K562 (cell line): ENCODE measurements around the gene UBE2D2. TPM values are rescaled to one million over a fixed set of nuclear protein-coding genes. Genes with fewer than 3 reads are reported as not detected.

ENCODE experiments used
- CC2D1A ChIP-seq: fragments of 450-650 bp; IDR thresholded peaks from 2 replicates; pipeline ENCODE4 v1.6.1; 2017; ENCODE audit warnings: mild to moderate bottlenecking
- HCFC1 ChIP-seq: IDR thresholded peaks from 2 replicates; pipeline ENCODE4 v1.6.1; 2012; ENCODE audit warnings: low read depth, low read length, improper control_type of control experiment
- NFIX ChIP-seq: fragments of 250-450 bp; sonication (Bioruptor Pico); IDR thresholded peaks from 2 replicates; pipeline ENCODE4 v1.4.0; 2020; ENCODE audit warnings: low read depth, mild to moderate bottlenecking, moderate library complexity
- NR2C1 ChIP-seq, 2 experiments: fragments of 450-650 bp; IDR thresholded peaks; 2 replicates each; pipeline ENCODE4 v1.6.1; 2017; ENCODE audit warnings: mild to moderate bottlenecking in 2 of 2, antibody characterized with exemption in 1 of 2, inconsistent platforms in 1 of 2, missing compliant biosample characterization in 1 of 2, missing genetic modification characterization in 1 of 2
- PTRF ChIP-seq: fragments of 450-650 bp; IDR thresholded peaks from 2 replicates; pipeline ENCODE4 v1.6.1; 2016; ENCODE audit warnings: mild to moderate bottlenecking, missing genetic modification characterization, missing compliant biosample characterization
- SMAD4 ChIP-seq: fragments of 250-450 bp; sonication (Bioruptor Pico); conservative IDR thresholded peaks from 2 replicates; pipeline ENCODE4 v1.8.0; 2021; ENCODE audit warnings: inconsistent platforms, mild to moderate bottlenecking, moderate library complexity
- TEAD2 ChIP-seq: fragments of 450-650 bp; IDR thresholded peaks from 2 replicates; pipeline ENCODE4 v1.6.1; 2016; ENCODE audit warnings: missing genetic modification characterization, control low read depth, missing compliant biosample characterization
- TFAM ChIP-seq: fragments of 250-450 bp; sonication (Bioruptor Pico); conservative IDR thresholded peaks from 2 replicates; pipeline ENCODE4 v1.5.0; 2021; ENCODE audit warnings: mild to moderate bottlenecking, moderate library complexity
- YY1 ChIP-seq, 3 experiments: IDR thresholded peaks; 2 replicates each; pipeline ENCODE4 v1.6.1; 2011; ENCODE audit warnings: low read length in 2 of 3, mild to moderate bottlenecking in 2 of 3, moderate library complexity in 2 of 3, borderline replicate concordance in 1 of 3, control low read depth in 1 of 3, low read depth in 1 of 3; ENCODE audit not compliant: insufficient read depth in 3 of 3, insufficient replicate concordance in 2 of 3, control insufficient read depth in 1 of 3, insufficient read length in 1 of 3; ENCODE audit errors: extremely low read depth in 1 of 3
- ZFP1 ChIP-seq: fragments of 450-650 bp; formaldehyde crosslinking; IDR thresholded peaks from 2 replicates; pipeline ENCODE4 v1.4.0; 2020; ENCODE audit warnings: mild to moderate bottlenecking, mixed read lengths
- ZNF143 ChIP-seq: sonication (generic); formaldehyde crosslinking; IDR thresholded peaks from 2 replicates; pipeline ENCODE4 v1.9.0; 2022; ENCODE audit warnings: mild to moderate bottlenecking, missing genetic modification reagents
- ZNF224 ChIP-seq: sonication (generic); formaldehyde crosslinking; IDR thresholded peaks from 2 replicates; pipeline ENCODE4 v1.8.0; 2022; ENCODE audit warnings: mild to moderate bottlenecking, missing genetic modification reagents
- ZNF644 ChIP-seq: fragments of 200-800 bp; sonication (Bioruptor generic); IDR thresholded peaks from 2 replicates; pipeline ENCODE4 v1.6.1; 2016; ENCODE audit warnings: low read depth, missing genetic modification characterization, missing compliant biosample characterization
- polyA plus RNA-seq, 8 experiments: library from polyadenylated mRNA; depleted of rRNA in 4 of 8; stranded (reverse) in 5 of 8; unstranded in 3 of 8; fragments of >200 nt; fragmentation: Nextera tagmentation in 2 of 8; fragmentation: Illumina TruSeq in 1 of 8; extraction: Ambion mirVana in 2 of 8; extraction: Trizol in 1 of 8; gene quantifications; 2 replicates each; pipeline versions ENCODE4 v1.2.1 to v1.2.3, GENCODE V29; 2011 to 2014; ENCODE audit warnings: inconsistent platforms in 1 of 8, missing spikeins in 1 of 8
- total RNA-seq, 7 experiments: library from RNA; depleted of rRNA in 6 of 7; stranded (reverse); fragments of >200 nt in 6 of 7; fragmentation: Illumina TruSeq in 2 of 7; extraction: Trizol in 2 of 7; gene quantifications; 2 replicates each; pipeline versions ENCODE4 v1.2.1 to v1.2.3, GENCODE V29; 2011 to 2021; ENCODE audit warnings: low replicate concordance in 1 of 7
- TF ChIP-seq, protein P1 (sequence below): sonication (generic); formaldehyde crosslinking; IDR thresholded peaks from 2 replicates; pipeline ENCODE4 v1.8.1; 2023; ENCODE audit warnings: mild to moderate bottlenecking, missing genetic modification reagents, moderate library complexity
- TF ChIP-seq, protein P2 (sequence below): IDR thresholded peaks from 3 replicates; pipeline ENCODE4 v1.6.1; 2011; ENCODE audit warnings: borderline replicate concordance, mild to moderate bottlenecking, moderate library complexity; ENCODE audit not compliant: insufficient read length; ENCODE audit errors: extremely low read depth
- TF ChIP-seq, protein P3 (sequence below): fragments of 250-450 bp; sonication (Bioruptor Pico); IDR thresholded peaks from 2 replicates; pipeline ENCODE4 v1.5.0; 2022; ENCODE audit warnings: mild to moderate bottlenecking
- TF ChIP-seq, protein P4 (sequence below): sonication (generic); formaldehyde crosslinking; IDR thresholded peaks from 2 replicates; pipeline ENCODE4 v1.8.0; 2022; ENCODE audit warnings: mild to moderate bottlenecking, missing genetic modification reagents, borderline replicate concordance

UBE2D2 gene
- total and polyA plus RNA-seq, 9 of the 15 experiments (the other 6 are each of a cell fraction or from before 2014, with no cell fraction given) = 53.6 to 198 (median 122) TPM

DNA sequence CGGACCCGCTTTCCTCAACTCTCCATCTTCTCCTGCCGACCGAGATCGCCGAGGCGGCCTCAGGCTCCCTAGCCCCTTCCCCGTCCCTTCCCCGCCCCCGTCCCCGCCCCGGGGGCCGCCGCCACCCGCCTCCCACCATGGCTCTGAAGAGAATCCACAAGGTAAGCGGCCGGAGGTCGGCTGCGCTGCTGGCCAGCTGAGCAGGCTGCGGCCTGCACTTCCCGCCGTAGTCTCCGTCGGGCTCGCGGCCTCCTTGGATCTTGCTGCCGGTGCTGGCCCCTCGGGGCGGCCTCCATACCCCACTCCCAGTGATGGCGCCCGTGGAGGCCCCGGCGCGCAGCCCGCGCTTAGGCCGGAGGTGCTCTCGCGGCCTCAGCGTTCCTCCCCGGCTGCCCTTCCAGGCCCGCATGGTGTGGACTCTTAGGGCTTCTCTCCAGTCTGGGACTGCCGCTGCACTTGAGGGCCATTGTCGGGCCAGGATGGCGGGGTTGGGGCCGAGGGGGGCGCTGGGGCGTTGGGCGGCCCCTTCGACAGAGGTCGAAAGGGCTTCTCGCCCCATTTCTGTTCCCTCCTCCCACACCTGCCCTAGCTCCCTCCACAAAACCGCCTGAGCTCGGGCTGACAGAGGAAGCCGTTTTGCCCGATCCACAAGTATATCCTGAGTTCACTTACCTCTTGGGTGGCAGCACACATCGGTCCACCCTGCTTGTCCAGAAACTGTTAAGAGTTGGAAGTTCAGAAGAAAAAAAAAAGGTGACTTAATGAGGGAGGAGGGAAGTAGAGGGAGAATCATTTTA is 714 bp downstream of the UBE2D2 start (continued):
- TF ChIP-seq, protein P1, sequence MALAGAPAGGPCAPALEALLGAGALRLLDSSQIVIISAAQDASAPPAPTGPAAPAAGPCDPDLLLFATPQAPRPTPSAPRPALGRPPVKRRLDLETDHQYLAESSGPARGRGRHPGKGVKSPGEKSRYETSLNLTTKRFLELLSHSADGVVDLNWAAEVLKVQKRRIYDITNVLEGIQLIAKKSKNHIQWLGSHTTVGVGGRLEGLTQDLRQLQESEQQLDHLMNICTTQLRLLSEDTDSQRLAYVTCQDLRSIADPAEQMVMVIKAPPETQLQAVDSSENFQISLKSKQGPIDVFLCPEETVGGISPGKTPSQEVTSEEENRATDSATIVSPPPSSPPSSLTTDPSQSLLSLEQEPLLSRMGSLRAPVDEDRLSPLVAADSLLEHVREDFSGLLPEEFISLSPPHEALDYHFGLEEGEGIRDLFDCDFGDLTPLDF = no peak
- no peak for TF ChIP-seq ZFP1 (CRISPR knock-in tag)
- no peak for TF ChIP-seq SMAD4
- no peak for TF ChIP-seq ZNF224
- TF ChIP-seq TEAD2 (tag) = no peak
- TF ChIP-seq, protein P2, sequence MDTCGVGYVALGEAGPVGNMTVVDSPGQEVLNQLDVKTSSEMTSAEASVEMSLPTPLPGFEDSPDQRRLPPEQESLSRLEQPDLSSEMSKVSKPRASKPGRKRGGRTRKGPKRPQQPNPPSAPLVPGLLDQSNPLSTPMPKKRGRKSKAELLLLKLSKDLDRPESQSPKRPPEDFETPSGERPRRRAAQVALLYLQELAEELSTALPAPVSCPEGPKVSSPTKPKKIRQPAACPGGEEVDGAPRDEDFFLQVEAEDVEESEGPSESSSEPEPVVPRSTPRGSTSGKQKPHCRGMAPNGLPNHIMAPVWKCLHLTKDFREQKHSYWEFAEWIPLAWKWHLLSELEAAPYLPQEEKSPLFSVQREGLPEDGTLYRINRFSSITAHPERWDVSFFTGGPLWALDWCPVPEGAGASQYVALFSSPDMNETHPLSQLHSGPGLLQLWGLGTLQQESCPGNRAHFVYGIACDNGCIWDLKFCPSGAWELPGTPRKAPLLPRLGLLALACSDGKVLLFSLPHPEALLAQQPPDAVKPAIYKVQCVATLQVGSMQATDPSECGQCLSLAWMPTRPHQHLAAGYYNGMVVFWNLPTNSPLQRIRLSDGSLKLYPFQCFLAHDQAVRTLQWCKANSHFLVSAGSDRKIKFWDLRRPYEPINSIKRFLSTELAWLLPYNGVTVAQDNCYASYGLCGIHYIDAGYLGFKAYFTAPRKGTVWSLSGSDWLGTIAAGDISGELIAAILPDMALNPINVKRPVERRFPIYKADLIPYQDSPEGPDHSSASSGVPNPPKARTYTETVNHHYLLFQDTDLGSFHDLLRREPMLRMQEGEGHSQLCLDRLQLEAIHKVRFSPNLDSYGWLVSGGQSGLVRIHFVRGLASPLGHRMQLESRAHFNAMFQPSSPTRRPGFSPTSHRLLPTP = no peak
- TF ChIP-seq YY1 (IDR thresholded peaks at IDR 0.05; ENCODE audit: borderline replicate concordance in 1 of 3, control insufficient read depth in 1 of 3, extremely low read depth in 1 of 3, insufficient read depth in 3 of 3, insufficient read length in 1 of 3, insufficient replicate concordance in 2 of 3, low read depth in 1 of 3, low read length in 2 of 3) = peak; percentile 31 to 87 (median 80)
- TF ChIP-seq, protein P3, sequence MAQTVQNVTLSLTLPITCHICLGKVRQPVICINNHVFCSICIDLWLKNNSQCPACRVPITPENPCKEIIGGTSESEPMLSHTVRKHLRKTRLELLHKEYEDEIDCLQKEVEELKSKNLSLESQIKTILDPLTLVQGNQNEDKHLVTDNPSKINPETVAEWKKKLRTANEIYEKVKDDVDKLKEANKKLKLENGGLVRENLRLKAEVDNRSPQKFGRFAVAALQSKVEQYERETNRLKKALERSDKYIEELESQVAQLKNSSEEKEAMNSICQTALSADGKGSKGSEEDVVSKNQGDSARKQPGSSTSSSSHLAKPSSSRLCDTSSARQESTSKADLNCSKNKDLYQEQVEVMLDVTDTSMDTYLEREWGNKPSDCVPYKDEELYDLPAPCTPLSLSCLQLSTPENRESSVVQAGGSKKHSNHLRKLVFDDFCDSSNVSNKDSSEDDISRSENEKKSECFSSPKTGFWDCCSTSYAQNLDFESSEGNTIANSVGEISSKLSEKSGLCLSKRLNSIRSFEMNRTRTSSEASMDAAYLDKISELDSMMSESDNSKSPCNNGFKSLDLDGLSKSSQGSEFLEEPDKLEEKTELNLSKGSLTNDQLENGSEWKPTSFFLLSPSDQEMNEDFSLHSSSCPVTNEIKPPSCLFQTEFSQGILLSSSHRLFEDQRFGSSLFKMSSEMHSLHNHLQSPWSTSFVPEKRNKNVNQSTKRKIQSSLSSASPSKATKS (CRISPR knock-in tag) = no peak
- TF ChIP-seq HCFC1 = no peak
- no peak for TF ChIP-seq ZNF143 (CRISPR knock-in tag)
- TF ChIP-seq CC2D1A = no peak
- TF ChIP-seq ZNF644 (tag) = no peak
- TF ChIP-seq PTRF = no peak
- TF ChIP-seq, protein P4, sequence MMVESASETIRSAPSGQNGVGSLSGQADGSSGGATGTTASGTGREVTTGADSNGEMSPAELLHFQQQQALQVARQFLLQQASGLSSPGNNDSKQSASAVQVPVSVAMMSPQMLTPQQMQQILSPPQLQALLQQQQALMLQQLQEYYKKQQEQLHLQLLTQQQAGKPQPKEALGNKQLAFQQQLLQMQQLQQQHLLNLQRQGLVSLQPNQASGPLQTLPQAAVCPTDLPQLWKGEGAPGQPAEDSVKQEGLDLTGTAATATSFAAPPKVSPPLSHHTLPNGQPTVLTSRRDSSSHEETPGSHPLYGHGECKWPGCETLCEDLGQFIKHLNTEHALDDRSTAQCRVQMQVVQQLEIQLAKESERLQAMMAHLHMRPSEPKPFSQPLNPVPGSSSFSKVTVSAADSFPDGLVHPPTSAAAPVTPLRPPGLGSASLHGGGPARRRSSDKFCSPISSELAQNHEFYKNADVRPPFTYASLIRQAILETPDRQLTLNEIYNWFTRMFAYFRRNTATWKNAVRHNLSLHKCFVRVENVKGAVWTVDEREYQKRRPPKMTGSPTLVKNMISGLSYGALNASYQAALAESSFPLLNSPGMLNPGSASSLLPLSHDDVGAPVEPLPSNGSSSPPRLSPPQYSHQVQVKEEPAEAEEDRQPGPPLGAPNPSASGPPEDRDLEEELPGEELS (CRISPR knock-in tag) = peak; percentile 82; the same call in 1 of the 2 replicates
- TF ChIP-seq NFIX = no peak
- no peak for TF ChIP-seq NR2C1 (IDR thresholded peaks at IDR 0.05)
- no peak for TF ChIP-seq NR2C1 (tag; IDR thresholded peaks at IDR 0.05)
- TF ChIP-seq TFAM (CRISPR knock-in tag) = no peak
